NCI-H2107 treated with DMSO at 0.1 percent for 48 hours (cell line): Measurements from ENCODE around the gene CD24.
"Not testable (repeated sequence)": the region's sequence is repeated elsewhere in the genome, so short reads cannot be mapped to it uniquely, and the experiment has no call there.

ENCODE experiments used
- DNase-seq: peaks from one replicate; lab custom pipeline; 2025; ENCODE audit not compliant: unreplicated experiment; lab: John Stamatoyannopoulos, UW

The CD24 gene, protein sequence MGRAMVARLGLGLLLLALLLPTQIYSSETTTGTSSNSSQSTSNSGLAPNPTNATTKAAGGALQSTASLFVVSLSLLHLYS

GRCh38 chr6:106974336-106974998 lies at the start of gene CD24:
CD24 (minus strand) TSS chr6:106974729; CDS start chr6:106974646, 83 bp downstream.
- DNase-seq = peak; percentile 57

- DNase-seq = no peak
Measured at GRCh38 chr6:107021446-107022185, 47.1 kb upstream of the CD24 start.

GRCh38 chr6:107020239-107020638 lies 45.7 kb upstream of the CD24 start:
- no peak for DNase-seq

DNA sequence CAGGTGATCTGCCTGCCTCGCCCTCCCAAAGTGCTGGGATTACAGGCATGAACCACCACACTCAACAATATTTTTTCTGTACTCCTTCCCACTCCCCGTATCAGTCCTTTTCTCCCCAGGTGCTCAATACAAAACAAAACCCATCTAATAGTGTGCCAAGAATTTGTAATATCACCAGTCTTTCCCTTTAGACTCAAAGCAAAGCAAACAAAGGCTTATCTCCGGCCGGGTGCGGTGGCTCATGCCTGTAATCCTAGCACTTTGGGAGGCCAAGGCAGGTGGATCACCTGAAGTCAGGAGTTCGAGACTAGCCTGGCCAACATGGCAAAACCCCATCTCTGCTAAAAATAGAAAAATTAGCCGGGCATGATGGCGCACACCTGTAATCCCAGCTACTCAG lies 45.1 kb upstream of the CD24 start:
- not testable (repeated sequence) for DNase-seq

GRCh38 chr6:107019047-107019446 lies 44.5 kb upstream of the CD24 start:
- no peak for DNase-seq

DNA sequence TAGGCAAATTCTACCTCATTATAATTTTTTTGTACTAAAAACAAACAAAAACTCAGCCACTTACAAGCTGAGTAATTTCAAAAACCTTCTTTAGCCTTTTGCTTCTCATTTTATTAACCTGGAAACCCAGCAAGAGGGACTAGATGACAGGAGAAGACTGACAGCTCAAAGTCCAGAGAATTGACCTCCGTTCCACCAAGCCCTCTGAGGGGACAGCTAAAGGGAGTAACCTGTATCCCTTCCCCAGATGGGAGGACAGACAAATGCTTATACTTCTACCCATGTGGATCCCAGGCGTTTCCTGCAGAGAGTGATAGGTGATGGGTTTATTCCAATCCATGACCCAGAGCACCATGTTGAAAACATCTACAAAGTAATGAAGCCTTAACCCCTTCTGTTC lies 35.0 kb upstream of the CD24 start:
- no peak for DNase-seq

DNA sequence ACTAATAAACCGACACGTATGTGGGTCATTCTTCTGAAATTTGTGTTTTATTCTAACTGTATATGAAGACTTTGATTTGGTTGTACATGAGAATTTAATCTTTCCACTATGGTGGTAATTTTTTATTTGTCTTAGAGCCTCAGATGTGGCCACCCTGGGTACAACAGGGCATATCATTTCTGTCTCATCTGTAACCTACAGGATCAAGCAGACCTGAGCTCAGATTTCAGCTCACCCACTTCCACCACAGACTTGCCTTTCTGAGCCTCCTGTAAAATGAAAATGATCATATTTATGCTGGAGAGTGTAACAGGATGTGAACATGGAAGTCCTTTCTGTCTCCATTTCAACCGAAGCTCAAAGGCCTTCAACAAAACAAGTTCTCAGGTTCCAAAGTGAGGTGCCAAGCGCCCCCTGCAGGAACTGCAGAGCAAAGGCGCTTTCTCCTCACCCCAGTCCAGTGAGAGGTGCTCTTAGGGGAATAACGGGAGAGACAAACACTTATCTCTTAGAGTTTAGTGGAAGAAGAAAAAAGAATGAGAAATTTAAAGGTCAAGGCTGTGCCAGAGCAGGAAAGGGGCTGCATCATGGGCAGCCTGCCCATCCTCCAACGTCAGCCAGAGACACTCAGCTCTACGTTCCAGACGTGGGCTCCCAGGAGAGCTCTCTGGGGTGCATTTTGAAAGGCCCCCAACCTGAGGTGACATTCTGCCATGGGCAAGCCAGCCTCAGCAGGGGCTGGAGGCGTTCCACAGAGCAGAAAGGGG lies 23.0 kb upstream of the CD24 start:
- peak; percentile 57 for DNase-seq

- no peak for DNase-seq
Measured at GRCh38 chr6:106995640-106996039, 21.1 kb upstream of the CD24 start.

DNA sequence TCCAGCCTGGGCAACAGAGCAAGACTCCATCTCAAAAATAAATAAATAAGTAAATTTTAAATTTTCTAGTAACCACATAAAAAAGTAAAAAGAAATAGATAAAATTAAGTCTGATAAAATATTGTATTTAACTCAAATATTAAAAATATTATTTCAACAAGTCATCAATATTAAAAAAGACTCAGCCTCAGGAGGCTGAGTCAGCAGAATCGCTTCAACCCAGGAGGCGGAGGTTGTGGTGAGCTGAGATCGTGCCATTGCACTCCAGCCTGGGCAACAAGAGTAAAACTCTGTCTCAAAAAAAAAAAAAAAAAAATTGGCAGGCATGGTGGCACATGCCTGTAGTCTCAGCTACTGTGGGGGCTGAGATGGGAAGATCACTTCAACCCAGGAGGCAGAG lies 15.2 kb upstream of the CD24 start:
- not testable (repeated sequence) for DNase-seq

DNA sequence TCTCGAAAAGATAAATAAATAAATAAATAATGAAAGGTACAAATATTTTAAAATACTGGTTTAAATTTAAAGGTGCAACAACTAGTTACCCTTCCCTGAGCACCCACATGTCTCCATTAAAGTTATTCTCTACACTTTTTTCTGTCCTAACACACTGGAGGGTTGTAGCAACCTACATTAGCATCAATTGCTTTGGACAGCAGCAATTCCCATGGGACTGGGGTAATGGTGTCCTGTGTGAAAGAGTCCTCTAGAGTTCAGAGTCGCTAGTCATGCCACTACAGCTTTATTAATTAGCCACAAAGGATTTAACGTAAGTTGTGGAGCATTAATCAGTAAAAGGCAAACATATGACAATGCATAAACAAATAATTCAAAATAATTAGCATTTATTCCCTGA lies 14.1 kb upstream of the CD24 start:
- DNase-seq = no peak

DNA sequence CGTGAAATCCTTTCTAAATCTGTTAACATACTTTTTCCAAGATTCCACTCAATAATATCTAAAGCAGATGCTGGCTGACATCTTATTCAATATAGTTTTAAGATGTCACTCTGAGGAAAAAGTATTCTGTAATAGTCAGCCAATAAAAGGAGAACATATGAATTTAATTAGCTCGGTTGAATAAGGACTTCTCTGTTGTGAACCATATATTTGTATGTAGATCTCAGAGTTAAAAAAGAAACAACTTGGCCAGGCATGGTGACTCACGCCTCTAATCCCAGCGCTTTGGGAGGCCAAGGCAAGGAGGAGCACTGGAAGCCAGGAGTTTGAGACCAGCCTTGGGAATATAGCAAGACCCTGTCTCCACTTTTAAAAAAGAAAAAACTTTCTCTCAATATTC lies 7.4 kb upstream of the CD24 start:
- no peak for DNase-seq

DNA sequence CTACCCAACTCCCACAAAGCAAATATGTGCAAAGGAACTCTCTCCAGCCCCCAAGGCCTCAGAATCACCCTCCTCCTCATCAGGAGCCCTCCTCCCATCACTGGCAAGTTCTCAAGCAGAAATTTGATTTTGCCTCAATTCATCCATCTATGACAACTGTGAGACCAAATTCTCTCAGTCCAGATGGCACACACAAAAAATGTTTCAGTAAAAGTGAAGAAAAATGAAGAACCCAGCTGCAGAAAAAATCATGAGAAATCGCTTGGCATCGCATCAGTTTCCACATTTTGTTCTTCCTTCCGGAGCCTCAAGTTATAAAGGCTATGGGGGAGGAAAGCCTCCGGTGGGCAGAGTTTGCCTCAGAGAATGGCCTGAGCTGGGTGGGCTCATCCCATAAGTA lies 6.4 kb upstream of the CD24 start:
- DNase-seq = no peak

GRCh38 chr6:106979435-106979884 lies 4.9 kb upstream of the CD24 start:
- DNase-seq = peak; percentile 73

DNA sequence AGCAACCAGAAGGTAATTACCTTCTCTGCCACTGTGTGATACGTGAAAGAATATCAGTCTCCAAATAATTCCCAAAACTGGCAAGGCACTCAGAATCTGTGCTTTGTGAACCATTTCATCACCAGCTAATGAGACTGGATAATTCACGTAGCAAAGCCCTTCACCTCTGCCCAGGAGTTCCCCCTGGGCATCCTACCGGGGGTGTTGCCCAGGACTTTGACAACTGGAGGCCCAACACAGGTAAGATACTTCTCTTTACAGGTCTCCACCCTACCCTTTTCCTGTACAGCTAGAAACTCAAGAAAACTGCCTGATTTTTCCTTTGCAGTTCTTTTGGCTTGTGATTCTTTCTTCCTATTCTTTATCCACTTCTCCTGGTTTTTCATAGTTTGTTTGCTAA lies 2.7 kb upstream of the CD24 start:
- DNase-seq = no peak

- DNase-seq = no peak
Measured at GRCh38 chr6:106976270-106976669, 1.7 kb upstream of the CD24 start.

- peak; percentile 20 for DNase-seq
Measured at GRCh38 chr6:106975738-106976064, 1.2 kb upstream of the CD24 start.

GRCh38 chr6:106974999-106975737 lies 639 bp upstream of the CD24 start:
- DNase-seq = peak; percentile 57

DNA sequence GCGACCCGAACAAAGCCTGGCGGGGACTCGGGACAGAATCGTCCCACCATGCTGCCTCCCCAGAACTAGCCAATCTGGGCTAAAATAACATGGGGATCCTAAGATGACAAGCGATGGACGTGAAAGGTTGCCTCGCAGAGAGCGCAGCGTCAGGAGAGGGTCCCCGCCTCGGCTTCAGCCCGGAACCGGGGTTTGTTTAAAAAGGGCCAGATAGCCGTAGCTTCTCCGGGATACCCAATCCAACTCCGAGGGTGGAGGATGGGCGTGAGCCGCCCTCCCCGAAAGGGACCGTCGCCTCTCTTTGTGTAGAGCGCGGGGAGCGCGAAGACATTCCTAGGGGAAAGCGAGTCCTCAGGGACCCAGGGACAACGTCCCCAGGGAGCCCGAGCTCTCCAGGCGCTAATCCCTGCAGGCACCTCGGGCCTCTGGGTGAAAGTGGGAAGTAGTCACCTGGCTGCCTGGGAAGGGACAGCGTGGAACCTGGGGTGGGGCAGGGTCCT lies 643 bp downstream of the CD24 start:
- peak; percentile 72 for DNase-seq

GRCh38 chr6:106973018-106973835 lies 1.3 kb downstream of the CD24 start:
- DNase-seq = peak; percentile 43

GRCh38 chr6:106972500-106972899 lies 2.0 kb downstream of the CD24 start:
- DNase-seq = peak; percentile 84
